ENCODE measurements around the gene ITGA2. TPM values are rescaled to one million over a fixed set of nuclear protein-coding genes. Genes with fewer than 3 reads are reported as not detected.
A peak's percentile ranks its signal among the peaks of the same experiment; 100 is the strongest.

ITGA2 gene
- total and polyA plus RNA-seq, 9 of the 15 experiments (the other 6 are each of a cell fraction or from before 2014, with no cell fraction given) = 0.01 to 0.09 (median 0.03) TPM; not detected in 5

GRCh38 chr5:53080271-53080670 lies 91.1 kb downstream of the ITGA2 start:
- Histone ChIP-seq H3K4me2 (ENCODE audit: insufficient read depth, low read length) (no peak overlapping the region), H3K9me3 (replicated peaks; ENCODE audit: control insufficient read depth, insufficient read depth, low read depth, low read length) (no peaks in the 10 kb centered on the region), H4K20me1 (replicated peaks; ENCODE audit: control insufficient read depth, insufficient read depth, low read length) (no peaks in the 10 kb centered on the region), H3K9ac (ENCODE audit: insufficient read depth in 1 of 2, low read depth in 2 of 2, low read length in 2 of 2) (no peak overlapping the region), H3K36me3 (ENCODE audit: control insufficient read depth, insufficient read depth, low read length) (no peaks in the 10 kb centered on the region), H2AFZ (ENCODE audit: low read depth, low read length) (no peak overlapping the region), H3K27me3 (ENCODE audit: control insufficient read depth in 2 of 2, insufficient read depth in 2 of 2, low read length in 2 of 2) (peaks cover 4 to 5% of the 10 kb centered on the region in 2 experiments; a peak in 2 of 5 replicates), H3K4me3 (no peak overlapping the region), H3K79me2 (ENCODE audit: control insufficient read depth, insufficient read depth, low read length) (no peaks in the 10 kb centered on the region), H3K9me1 (ENCODE audit: control insufficient read depth, insufficient read depth, low read length) (no peaks in the 10 kb centered on the region), H3K4me1 (replicated peaks in 1 of 2; ENCODE audit: control insufficient read depth in 2 of 2, insufficient read depth in 2 of 2, low read length in 2 of 2) (no peaks in the 10 kb centered on the region), H3K27ac (ENCODE audit: extremely low read depth, low read depth, low read length) (no peak overlapping the region)
- ATAC-seq (no peak), DNase-seq (ENCODE audit: extremely low read depth in 1 of 4, low spot score in 3 of 4) (no peak), FAIRE-seq (no peak)
- WGBS (ENCODE audit: insufficient coverage, low coverage, missing lambda C conversion rate) = 0% methylated on average over 4 of the region's 4 CpGs
- ChIA-PET POLR2A (interaction anchor here (2.0 kb wide), 1 partner anchor 10 kb away, joined by 6 read pairs; no protein-coding TSS in a partner anchor), CTCF (ENCODE audit: low intra/inter-chr PET ratio) (no interaction called here)
- BruUV-seq (replicated peaks) = no TSS peak
- no peak for TF ChIP-seq CSDE1 (IDR thresholded peaks at IDR 0.05)
- peak; percentile 22; the same call in 1 of the 2 replicates for TF ChIP-seq ZNF316 (IDR thresholded peaks at IDR 0.05)
- in situ Hi-C loops (cut with MboI) = no loop called here
- intact Hi-C loops (cut with micrococcal nuclease) = no loop called here

- H2AFZ ChIP-seq (ENCODE audit: low read depth, low read length) = no peak overlapping the region
- H3K27me3 ChIP-seq (ENCODE audit: control insufficient read depth in 2 of 2, insufficient read depth in 2 of 2, low read length in 2 of 2) = peaks cover 4 to 5% of the 10 kb centered on the region in 2 experiments; a peak in 2 of 5 replicates
- POLR2A ChIA-PET = no interaction called here
- ATAC-seq (no peak), FAIRE-seq (no peak), DNase-seq (ENCODE audit: extremely low read depth in 1 of 4, low spot score in 3 of 4) (no peak)
- no peak overlapping the region for H3K4me3 ChIP-seq
- no TSS peak for BruUV-seq (replicated peaks)
- H4K20me1 ChIP-seq (replicated peaks; ENCODE audit: control insufficient read depth, insufficient read depth, low read length) = no peaks in the 10 kb centered on the region
- CTCF ChIA-PET (ENCODE audit: low intra/inter-chr PET ratio) = no interaction called here
- no peak overlapping the region for H3K4me2 ChIP-seq (ENCODE audit: insufficient read depth, low read length)
- H3K36me3 ChIP-seq (ENCODE audit: control insufficient read depth, insufficient read depth, low read length) = no peaks in the 10 kb centered on the region
- in situ Hi-C loops (cut with MboI) = no loop called here
- intact Hi-C loops (cut with micrococcal nuclease) = no loop called here
- no peak overlapping the region for H3K9ac ChIP-seq (ENCODE audit: insufficient read depth in 1 of 2, low read depth in 2 of 2, low read length in 2 of 2)
- H3K4me1 ChIP-seq (replicated peaks in 1 of 2; ENCODE audit: control insufficient read depth in 2 of 2, insufficient read depth in 2 of 2, low read length in 2 of 2) = no peaks in the 10 kb centered on the region
- TF ChIP-seq DEAF1 (CRISPR knock-in tag; IDR thresholded peaks at IDR 0.05) = no peak
- no peak for TF ChIP-seq ZNF592 (IDR thresholded peaks at IDR 0.05)
- TF ChIP-seq HMGN3 (IDR thresholded peaks at IDR 0.05; ENCODE audit: borderline replicate concordance, extremely low read depth, insufficient read length, low read depth, low read length) = no peak
- TF ChIP-seq ZNF830 (CRISPR knock-in tag; IDR thresholded peaks at IDR 0.05) = no peak
- no peak for TF ChIP-seq RBM34 (IDR thresholded peaks at IDR 0.05; ENCODE audit: borderline replicate concordance, insufficient read depth, low read length)
- no peak overlapping the region for H3K27ac ChIP-seq (ENCODE audit: extremely low read depth, low read depth, low read length)
- H3K79me2 ChIP-seq (ENCODE audit: control insufficient read depth, insufficient read depth, low read length) = no peaks in the 10 kb centered on the region
- no peaks in the 10 kb centered on the region for H3K9me3 ChIP-seq (replicated peaks; ENCODE audit: control insufficient read depth, insufficient read depth, low read depth, low read length)
- H3K9me1 ChIP-seq (ENCODE audit: control insufficient read depth, insufficient read depth, low read length) = no peaks in the 10 kb centered on the region
These were observed 94.8 kb downstream of the ITGA2 start for GRCh38 chr5:53083927-53084326.

Data from K562 (cell line).